ENCODE measurements around the gene PSME1. TPM values are rescaled to one million over a fixed set of nuclear protein-coding genes. Genes with fewer than 3 reads are reported as not detected.
A peak's percentile ranks its signal among the peaks of the same experiment; 100 is the strongest.

Gene PSME1
- total RNA-seq, 6 experiments from 2014 or later, result 81.7 to 119 (median 107) TPM

DNA sequence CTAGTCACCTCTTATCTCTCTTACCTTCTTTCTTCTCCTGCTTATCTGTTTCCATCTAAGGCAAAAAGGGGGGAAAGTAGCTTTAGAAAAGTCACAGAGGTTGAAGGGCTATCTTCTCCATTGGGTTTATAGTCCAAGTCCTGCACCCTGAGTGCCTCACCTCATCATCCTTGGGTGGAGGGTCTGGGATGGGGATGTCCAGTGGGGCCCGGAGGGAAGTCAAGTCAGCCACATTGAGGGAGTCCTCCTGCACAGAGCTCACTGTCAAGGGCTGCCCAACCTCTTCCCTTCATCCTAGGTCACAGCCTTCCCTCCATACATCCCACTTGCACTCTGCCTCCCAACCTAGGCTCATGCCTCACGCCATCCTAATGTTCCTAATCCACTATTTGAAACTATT, 9.2 kb downstream of the PSME1 start:
- intact Hi-C loops (cut with DNase I), result no loop called here
- WGBS (ENCODE audit: insufficient coverage, low coverage, low lambda C conversion rate, missing lambda C conversion rate), result 75% methylated on average over 1 of the region's 2 CpGs
- no peak overlapping the region for H3K27ac ChIP-seq
- ATAC-seq (no peak), DNase-seq (no peak)
- H3K4me3 ChIP-seq, result peak overlapping the region in 1 of 3 donors; percentile 86
- peaks cover 0 to 25% (median 7%) of the 10 kb centered on the region in 4 donors for H3K4me1 ChIP-seq
- TF ChIP-seq, protein P1, sequence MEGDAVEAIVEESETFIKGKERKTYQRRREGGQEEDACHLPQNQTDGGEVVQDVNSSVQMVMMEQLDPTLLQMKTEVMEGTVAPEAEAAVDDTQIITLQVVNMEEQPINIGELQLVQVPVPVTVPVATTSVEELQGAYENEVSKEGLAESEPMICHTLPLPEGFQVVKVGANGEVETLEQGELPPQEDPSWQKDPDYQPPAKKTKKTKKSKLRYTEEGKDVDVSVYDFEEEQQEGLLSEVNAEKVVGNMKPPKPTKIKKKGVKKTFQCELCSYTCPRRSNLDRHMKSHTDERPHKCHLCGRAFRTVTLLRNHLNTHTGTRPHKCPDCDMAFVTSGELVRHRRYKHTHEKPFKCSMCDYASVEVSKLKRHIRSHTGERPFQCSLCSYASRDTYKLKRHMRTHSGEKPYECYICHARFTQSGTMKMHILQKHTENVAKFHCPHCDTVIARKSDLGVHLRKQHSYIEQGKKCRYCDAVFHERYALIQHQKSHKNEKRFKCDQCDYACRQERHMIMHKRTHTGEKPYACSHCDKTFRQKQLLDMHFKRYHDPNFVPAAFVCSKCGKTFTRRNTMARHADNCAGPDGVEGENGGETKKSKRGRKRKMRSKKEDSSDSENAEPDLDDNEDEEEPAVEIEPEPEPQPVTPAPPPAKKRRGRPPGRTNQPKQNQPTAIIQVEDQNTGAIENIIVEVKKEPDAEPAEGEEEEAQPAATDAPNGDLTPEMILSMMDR (IDR thresholded peaks at IDR 0.05), result no peak
- no peak for TF ChIP-seq POLR2A (IDR thresholded peaks at IDR 0.05)
- H3K9me3 ChIP-seq, result no peaks in the 10 kb centered on the region
- H3K27me3 ChIP-seq, result no peaks in the 10 kb centered on the region
- H3K36me3 ChIP-seq, result peaks cover 0 to 26% (median 6%) of the 10 kb centered on the region in 4 donors

DNA sequence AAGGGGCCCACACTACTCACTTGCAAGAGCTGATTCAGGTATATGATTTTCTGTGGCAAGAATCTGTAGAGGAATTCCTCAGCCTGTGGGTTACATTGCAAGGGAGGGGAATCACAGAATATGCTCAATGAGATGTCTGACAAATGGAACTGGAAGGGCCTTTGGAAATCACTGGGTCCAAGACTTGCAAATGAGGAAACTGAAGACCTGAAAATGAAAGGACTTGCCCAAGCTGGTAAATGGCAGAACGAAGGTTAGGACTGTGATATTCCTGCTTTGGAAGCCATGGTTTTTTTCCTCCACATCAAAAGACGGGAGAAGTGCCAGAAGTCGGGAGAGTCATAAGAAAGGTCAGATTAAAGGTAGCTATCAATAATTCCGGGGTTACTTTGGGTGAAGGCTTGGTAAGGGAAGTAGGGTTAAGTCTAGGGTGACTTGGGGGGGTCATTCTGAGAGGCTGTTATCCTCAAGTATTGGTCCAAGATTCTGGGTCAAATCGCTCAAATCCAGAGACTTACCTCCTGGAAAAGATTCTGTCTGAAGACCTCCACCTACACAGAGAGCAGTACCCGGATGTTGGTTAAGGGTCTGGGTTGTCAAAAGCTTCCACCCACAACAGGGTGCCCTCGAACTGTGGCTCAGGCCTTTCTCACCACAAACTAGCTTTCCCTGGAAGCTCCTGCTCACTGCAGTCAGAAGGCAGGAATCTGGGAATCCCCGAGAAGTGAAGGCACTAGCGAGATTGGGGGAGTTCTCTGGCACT, 9.9 kb downstream of the PSME1 start:
- peak overlapping the region; percentile 49 to 79 (median 74) for H3K27ac ChIP-seq
- peak overlapping the region; percentile 70 to 86 (median 83) for H3K4me3 ChIP-seq
- WGBS (ENCODE audit: insufficient coverage, low coverage, low lambda C conversion rate, missing lambda C conversion rate), result under 1% methylated on average over 8 of the region's 9 CpGs
- peaks cover 0 to 31% (median 10%) of the 10 kb centered on the region in 4 donors for H3K36me3 ChIP-seq
- ATAC-seq (no peak), DNase-seq (no peak)
- intact Hi-C loops (cut with DNase I), result no loop called here
- H3K9me3 ChIP-seq, result no peaks in the 10 kb centered on the region
- H3K4me1 ChIP-seq, result peaks cover 0 to 22% (median 6%) of the 10 kb centered on the region in 4 donors
- no peak for TF ChIP-seq POLR2A (IDR thresholded peaks at IDR 0.05)
- TF ChIP-seq, protein P1 (IDR thresholded peaks at IDR 0.05), result no peak
- no peaks in the 10 kb centered on the region for H3K27me3 ChIP-seq

DNA sequence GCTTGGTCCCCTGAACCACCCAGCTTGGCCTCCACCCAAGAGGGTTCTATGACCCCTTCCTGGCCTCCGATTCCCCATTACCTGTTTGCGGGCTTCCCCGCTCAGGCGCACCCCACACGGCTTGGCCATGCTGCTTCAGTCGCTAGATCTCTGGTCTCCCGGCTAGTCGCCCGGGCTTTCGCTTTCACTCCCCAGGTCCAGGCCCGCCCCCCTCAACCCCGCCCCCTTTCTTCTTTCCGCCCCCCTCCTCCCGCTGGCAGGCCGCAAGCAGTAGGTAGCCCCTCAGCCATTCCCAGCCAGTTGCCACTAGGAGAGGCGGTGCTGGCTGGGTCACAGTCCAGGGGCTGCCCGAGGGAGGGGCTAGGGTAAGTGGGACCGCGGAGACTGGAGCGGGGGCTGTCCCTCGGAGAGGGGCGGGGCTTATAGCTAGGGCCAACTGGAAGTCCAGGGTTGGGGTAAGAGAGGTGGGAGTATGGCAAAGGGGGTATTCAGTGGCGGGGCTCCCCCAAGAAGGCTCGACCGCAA, 10.5 kb downstream of the PSME1 start, which contains the start of gene PSME2:
Gene PSME2 (minus strand): TSS at position 158 of the 525 bp plus-strand sequence. CDS start 29 bp downstream, at position 129.
- peaks cover 0 to 22% (median 6%) of the 10 kb centered on the region in 4 donors for H3K4me1 ChIP-seq
- ATAC-seq (peak; percentile 84 to 91 (median 87)), DNase-seq (peak; percentile 98 to 99 (median 99))
- intact Hi-C loops (cut with DNase I), result no loop called here
- TF ChIP-seq POLR2A (IDR thresholded peaks at IDR 0.05), result peak; percentile 22
- TF ChIP-seq, protein P1 (IDR thresholded peaks at IDR 0.05), result no peak
- H3K27ac ChIP-seq, result peak within 1 kb of the TSS; percentile 49 to 79 (median 75)
- H3K27me3 ChIP-seq, result no peaks in the 10 kb centered on the region
- H3K36me3 ChIP-seq, result peaks cover 0 to 38% (median 14%) of the 10 kb centered on the region in 4 donors
- peak within 1 kb of the TSS; percentile 70 to 86 (median 83) for H3K4me3 ChIP-seq
- H3K9me3 ChIP-seq, result no peaks in the 10 kb centered on the region
- 0% methylated on average over 23 of the region's 25 CpGs for WGBS (ENCODE audit: insufficient coverage, low coverage, low lambda C conversion rate, missing lambda C conversion rate)

DNA sequence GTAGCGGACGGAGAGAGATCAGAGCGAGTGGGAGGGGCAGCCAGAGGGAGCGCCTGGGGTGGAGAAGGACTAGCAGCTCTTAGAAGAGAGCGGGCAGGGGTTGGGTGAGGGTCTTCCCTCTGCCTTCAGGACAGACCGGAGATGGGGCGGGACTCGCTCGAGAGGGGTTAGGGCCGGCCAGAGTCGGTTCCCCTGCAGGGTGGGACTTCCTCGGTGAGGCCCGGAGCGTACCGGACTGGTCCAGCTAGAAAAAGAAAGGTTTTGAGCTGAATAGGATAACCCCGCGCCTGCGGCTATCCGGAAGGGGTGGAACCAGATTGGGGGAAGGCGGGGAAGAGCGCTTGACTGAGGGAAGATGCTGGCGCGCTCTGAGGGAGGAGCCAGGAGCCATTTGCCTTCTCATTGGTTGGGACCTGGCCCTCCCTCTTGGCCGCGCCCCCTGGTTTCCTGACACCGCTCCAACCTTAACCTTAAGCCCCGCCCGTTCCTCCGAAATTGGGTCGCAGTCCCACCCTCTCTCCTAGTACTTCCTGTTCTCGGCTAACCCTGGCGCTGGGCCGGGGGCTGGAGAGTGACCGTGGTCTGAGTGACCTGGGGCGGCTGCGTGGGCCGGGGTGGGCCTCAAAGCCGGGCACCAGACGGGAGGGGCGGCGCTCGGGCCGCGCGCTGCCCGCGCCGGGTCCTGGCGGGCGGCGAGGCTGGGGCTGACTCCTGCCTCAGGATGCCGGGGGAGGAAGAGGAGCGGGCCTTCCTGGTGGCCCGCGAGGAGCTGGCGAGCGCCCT, 11.2 kb downstream of the PSME1 start, which contains the start of gene RNF31:
Gene RNF31 (plus strand): TSS at position 521 of the 783 bp plus-strand sequence. CDS start 201 bp downstream, at position 722.
- ATAC-seq (peak; percentile 89 to 93 (median 90)), DNase-seq (peak; percentile 98 to 99 (median 98))
- intact Hi-C loops (cut with DNase I), result no loop called here
- Histone ChIP-seq H3K27ac (peak within 1 kb of the TSS; percentile 49 to 79 (median 75)), H3K9me3 (no peaks in the 10 kb centered on the region), H3K36me3 (peaks cover 0 to 44% (median 19%) of the 10 kb centered on the region in 4 donors), H3K4me1 (peaks cover 0 to 18% (median 4%) of the 10 kb centered on the region in 4 donors), H3K4me3 (peak within 1 kb of the TSS; percentile 70 to 86 (median 83)), H3K27me3 (no peaks in the 10 kb centered on the region)
- 0% methylated on average over 22 of the region's 57 CpGs for WGBS (ENCODE audit: insufficient coverage, low coverage, low lambda C conversion rate, missing lambda C conversion rate)
- TF ChIP-seq, protein P1 (IDR thresholded peaks at IDR 0.05), result peak in 1 of 4 donors; percentile 12
- TF ChIP-seq POLR2A (IDR thresholded peaks at IDR 0.05), result peak; percentile 54
